Fibroblast of mammary gland (primary cell): ENCODE results near the gene ADK.

Experiments
- DNase-seq: peaks from one replicate; pipeline ENCODE4 v3.0.0-alpha.2; 2010; ENCODE audit warnings: low read depth
- H3K4me3 ChIP-seq: 2 replicates; pipeline ENCODE4 v1.5.1; 2011; ENCODE audit warnings: low read depth, mild to moderate bottlenecking, low read length, moderate library complexity; ENCODE audit not compliant: control insufficient read depth
- TF ChIP-seq, protein P1 (sequence below): conservative IDR thresholded peaks from 2 replicates; pipeline ENCODE4 v1.5.1; 2011; ENCODE audit warnings: low read depth, low read length, inconsistent platforms; ENCODE audit not compliant: control insufficient read depth, insufficient read depth

ADK gene

DNA sequence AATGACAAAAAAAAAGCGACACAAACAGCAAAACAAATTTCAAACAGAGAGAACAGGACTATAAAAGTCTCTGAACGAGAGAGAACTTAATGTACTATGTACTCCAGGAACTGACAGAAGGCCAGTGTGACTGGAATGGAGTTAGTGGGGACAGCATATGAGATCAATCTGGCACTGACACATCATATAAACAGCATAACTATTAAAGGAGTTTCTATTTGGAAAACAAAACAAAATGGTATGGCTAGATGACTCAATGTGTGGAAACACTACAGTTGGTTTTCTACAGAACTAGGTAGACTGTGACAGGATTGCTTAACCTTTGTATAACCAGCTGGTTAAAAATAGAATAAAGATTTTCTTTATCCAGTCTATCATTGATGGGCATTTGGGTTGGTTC is 442.4 kb downstream of the ADK start:
- TF ChIP-seq, protein P1, sequence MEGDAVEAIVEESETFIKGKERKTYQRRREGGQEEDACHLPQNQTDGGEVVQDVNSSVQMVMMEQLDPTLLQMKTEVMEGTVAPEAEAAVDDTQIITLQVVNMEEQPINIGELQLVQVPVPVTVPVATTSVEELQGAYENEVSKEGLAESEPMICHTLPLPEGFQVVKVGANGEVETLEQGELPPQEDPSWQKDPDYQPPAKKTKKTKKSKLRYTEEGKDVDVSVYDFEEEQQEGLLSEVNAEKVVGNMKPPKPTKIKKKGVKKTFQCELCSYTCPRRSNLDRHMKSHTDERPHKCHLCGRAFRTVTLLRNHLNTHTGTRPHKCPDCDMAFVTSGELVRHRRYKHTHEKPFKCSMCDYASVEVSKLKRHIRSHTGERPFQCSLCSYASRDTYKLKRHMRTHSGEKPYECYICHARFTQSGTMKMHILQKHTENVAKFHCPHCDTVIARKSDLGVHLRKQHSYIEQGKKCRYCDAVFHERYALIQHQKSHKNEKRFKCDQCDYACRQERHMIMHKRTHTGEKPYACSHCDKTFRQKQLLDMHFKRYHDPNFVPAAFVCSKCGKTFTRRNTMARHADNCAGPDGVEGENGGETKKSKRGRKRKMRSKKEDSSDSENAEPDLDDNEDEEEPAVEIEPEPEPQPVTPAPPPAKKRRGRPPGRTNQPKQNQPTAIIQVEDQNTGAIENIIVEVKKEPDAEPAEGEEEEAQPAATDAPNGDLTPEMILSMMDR, result no peak
- H3K4me3 ChIP-seq, result no peak overlapping the region
- DNase-seq, result peak; percentile 93

DNA sequence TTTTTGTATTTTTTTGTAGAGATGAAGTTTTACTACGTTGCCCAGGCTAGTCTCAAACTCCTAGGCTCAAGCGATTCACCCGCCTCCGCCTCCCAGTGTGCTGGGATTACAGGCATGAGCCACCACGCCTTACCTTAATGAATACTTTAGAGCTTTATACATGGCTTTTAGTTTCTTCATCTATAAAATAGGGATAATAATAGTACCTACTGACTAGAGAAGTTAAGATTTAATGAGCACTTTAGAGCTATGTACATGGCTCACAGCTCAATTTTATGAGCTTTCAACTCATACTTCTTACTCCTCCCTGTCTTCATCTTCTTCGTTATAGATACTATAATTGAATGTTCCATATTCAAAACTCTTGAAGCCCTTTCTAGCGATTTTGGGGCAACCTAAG is 445.7 kb downstream of the ADK start:
- no peak for DNase-seq
- TF ChIP-seq, protein P1, result no peak

DNA sequence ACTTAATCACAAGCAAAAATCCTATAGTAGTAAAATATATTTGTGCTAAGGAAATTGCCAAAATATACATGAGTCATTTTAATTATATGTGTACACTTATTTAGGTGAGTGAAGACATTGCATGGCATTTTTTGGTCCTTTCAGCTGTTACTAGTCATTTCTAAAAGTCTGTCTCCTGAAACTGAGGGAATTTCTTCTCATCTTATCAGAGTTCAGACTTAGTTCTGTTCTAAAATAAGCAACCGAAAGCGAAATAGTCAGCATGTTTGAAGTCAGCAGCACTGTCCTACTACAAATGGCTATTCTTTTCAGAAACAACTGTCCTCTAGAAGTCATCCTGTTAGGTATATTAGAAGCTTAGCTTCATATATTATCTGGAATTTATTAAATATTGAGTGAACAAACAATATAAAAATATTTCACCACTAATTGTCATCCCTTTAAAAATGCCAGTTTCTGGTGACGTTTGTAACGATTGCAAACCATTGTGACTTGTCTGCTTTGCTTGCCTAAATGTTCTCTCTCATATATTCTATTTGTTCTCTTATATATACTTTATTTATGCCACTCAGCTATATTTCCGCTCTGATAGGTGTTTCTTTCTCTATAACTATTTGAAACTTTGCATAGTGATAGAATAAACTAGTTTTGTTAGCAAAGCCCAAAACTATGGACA is 448.0 kb downstream of the ADK start:
- DNase-seq, result peak; percentile 23
- no peak overlapping the region for H3K4me3 ChIP-seq
- TF ChIP-seq, protein P1, result no peak

More for the DNA sequence above, 445.7 kb downstream of the ADK start:
- H3K4me3 ChIP-seq, result no peak overlapping the region

DNA sequence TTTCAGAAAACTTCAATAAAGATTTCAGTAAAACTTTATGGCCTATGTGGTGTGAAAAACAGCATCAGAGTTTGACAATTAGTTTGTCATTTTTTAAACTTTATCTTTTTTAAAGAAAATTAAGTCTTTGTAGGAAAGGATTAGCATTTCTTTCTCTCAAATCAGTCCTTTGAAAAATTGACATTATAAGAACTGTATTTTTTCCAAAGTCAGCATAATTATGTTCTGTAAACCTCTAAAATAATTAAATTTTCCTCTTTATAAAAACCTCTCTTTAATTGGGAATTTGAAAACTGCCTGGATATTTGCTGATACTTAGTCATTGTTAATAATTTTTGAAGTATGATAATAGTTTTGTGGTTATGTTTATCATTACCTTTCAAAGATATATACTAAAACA is 448.7 kb downstream of the ADK start:
- DNase-seq, result no peak
- TF ChIP-seq, protein P1, result no peak
- no peak overlapping the region for H3K4me3 ChIP-seq

DNA sequence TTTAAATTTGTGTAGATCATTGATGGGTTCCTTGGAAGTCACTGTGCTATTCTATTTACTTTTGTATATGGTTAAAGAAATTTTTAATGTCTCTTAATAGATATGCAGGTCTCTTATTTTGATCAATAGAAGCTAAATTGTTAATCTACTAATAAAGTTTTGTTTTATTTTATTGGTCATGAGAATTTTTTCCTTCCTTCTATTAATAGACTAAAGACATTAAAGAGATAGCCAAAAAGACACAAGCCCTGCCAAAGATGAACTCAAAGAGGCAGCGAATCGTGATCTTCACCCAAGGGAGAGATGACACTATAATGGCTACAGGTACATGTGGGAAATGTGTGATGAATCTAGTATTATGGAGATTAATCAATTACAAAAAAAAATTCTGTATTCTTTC is 449.1 kb downstream of the ADK start:
- TF ChIP-seq, protein P1, result no peak
- H3K4me3 ChIP-seq, result no peak overlapping the region
- DNase-seq, result no peak

DNA sequence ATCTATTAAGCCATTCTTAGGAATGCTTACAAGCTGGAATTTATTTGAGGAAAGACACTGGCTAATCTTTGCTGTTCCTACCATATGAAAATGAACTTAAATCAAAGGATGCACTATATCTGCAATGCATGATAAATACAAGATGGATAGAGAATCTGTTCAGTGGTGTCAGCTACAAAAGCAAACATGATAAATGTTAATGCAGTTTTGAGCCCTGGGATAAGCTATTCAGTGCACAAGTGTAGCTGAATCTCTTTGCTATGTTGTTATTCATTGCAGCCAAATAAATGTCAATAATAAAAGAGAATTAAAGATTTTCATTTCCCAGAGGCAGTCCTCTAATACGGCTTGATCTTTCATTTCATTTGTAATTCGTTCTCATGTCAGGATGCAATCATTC is 451.6 kb downstream of the ADK start:
- H3K4me3 ChIP-seq, result no peak overlapping the region
- TF ChIP-seq, protein P1, result no peak
- no peak for DNase-seq

DNA sequence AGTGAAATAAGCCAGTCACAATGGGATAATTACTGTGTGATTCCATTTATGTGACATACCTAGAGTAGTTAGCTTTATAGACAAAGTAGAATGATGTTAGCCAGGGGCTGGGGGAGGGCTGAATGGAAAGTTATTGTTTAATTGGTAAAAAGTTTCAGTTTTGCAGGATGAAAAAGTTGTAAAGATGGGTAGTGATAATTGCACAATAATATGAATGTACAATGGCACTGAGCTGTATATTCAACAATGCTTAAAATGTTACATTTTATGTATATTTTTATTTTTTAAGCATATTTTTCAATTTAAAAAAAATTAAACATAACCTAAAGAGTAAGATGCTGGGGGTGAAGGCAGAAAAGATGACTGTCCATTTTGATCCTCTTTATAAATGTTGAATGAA is 459.3 kb downstream of the ADK start:
- no peak overlapping the region for H3K4me3 ChIP-seq
- TF ChIP-seq, protein P1, result no peak
- no peak for DNase-seq
